ENCODE results near the gene KLB. TPM values are rescaled to one million over a fixed set of nuclear protein-coding genes. Genes with fewer than 3 reads are reported as not detected.
"Not testable (repeated sequence)": the region's sequence is repeated elsewhere in the genome, so short reads cannot be mapped to it uniquely, and the experiment has no call there.

The KLB gene
- total RNA-seq, 1 donor from 2014 or later: not detected

DNA sequence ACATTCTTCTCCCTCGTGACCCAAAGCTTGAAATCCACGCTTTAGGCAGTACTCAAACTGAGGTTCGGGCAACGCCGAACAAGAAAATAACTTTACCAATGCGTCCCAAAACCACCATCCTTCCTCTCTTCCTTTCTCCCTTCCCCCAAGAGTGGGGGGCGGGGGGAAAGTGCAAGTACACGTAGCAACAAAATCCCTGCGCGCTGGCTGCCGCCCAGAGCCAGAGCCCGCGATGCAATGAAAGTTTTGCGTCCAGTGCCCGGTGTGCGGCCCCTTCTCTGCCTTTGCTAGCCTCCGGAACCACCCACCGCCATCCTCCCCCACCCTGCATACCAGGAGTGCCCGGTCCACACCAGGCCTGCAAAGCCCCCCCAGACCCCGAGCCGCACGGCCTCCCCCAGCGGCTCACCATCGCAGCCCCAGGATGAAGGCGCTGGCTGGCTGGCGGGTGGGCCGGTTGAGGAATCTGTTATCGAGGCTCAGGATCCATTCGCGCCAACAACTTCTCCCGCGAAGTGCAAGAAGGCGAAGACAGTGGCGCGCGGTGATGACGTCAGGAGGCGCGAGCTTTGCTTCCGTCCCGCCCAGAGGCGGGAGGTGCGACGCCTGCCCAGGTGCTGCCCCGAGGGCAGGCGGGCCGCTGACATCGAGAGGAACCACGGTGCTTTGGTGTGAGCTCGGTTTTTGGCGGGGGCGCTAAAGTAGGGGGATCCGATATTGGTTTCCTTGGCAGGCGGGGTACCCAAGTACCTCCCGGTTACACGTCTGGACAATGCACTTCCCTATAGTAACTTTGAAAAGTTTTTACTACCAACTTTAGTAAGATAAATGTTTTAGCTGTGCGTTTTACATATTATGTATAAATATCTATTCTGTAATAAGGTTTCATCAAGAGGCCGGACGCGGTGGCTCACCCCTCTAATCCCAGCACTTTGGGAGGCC lies 40.6 kb upstream of the KLB start, which contains the start of gene RFC1:
Gene RFC1, minus strand, starts transcription at position 533 of the 942 bp plus-strand sequence. Its CDS starts 121 bp downstream, at position 412.
- TF ChIP-seq, protein P1, sequence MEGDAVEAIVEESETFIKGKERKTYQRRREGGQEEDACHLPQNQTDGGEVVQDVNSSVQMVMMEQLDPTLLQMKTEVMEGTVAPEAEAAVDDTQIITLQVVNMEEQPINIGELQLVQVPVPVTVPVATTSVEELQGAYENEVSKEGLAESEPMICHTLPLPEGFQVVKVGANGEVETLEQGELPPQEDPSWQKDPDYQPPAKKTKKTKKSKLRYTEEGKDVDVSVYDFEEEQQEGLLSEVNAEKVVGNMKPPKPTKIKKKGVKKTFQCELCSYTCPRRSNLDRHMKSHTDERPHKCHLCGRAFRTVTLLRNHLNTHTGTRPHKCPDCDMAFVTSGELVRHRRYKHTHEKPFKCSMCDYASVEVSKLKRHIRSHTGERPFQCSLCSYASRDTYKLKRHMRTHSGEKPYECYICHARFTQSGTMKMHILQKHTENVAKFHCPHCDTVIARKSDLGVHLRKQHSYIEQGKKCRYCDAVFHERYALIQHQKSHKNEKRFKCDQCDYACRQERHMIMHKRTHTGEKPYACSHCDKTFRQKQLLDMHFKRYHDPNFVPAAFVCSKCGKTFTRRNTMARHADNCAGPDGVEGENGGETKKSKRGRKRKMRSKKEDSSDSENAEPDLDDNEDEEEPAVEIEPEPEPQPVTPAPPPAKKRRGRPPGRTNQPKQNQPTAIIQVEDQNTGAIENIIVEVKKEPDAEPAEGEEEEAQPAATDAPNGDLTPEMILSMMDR (conservative IDR thresholded peaks at IDR 0.05): no peak
- Mint-ChIP-seq H3K27ac (ENCODE audit: unreplicated experiment) (peak within 1 kb of the TSS; percentile 98), H3K36me3 (ENCODE audit: low read depth) (peaks cover 7% of the 10 kb centered on the region), H3K4me1 (peaks cover 25% of the 10 kb centered on the region), H3K4me3 (peak within 1 kb of the TSS; percentile 97), H3K27me3 (ENCODE audit: low read depth) (peaks cover 17% of the 10 kb centered on the region), H3K9me3 (peaks cover 9% of the 10 kb centered on the region)
- DNase-seq (ENCODE audit: low read depth, low spot score): peak; percentile 83

DNA sequence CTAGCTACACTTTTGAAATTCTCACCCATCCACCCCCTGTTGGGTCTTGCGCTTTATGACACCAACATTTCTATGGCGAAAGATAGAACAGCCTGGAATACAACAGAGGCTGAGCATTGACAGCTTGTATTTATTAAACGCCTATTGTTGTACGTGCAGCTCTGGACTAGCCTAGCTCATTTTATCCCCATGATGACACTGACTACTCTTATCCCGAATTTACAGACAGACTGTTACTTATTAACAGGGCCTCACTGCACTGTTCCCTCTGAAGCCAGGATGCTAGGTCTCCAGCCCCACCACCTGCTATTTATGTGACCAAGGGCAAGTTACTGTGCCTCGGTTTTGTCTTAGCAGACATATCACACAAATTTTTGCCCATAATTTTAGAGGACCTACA lies 39.6 kb upstream of the KLB start:
- peaks cover 17% of the 10 kb centered on the region for H3K27me3 Mint-ChIP-seq (ENCODE audit: low read depth)
- peaks cover 9% of the 10 kb centered on the region for H3K9me3 Mint-ChIP-seq
- TF ChIP-seq, protein P1 (conservative IDR thresholded peaks at IDR 0.05): no peak
- no peak overlapping the region for H3K27ac Mint-ChIP-seq (ENCODE audit: unreplicated experiment)
- H3K36me3 Mint-ChIP-seq (ENCODE audit: low read depth): peaks cover 9% of the 10 kb centered on the region
- no peak for DNase-seq (ENCODE audit: low read depth, low spot score)
- H3K4me3 Mint-ChIP-seq: peak overlapping the region; percentile 97
- H3K4me1 Mint-ChIP-seq: peaks cover 24% of the 10 kb centered on the region

DNA sequence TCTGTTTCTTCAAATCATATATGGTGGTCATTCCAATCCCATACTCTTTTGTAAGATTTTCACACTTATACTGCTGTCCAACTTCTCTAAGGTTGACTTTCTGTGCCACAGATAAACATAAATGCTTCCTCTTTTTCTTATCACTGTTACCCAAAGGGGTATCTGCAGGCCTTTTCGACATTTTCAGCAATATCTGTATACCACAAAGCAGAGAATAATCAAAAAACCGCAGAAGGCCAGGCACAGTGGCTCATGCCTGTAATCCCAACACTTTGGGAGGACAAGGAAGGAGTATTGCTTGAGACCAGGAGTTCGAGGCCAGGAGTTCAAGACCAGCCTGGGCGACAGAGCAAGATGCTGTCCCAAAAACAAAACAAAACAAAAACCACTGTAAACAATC lies 37.4 kb upstream of the KLB start:
- peaks cover 14% of the 10 kb centered on the region for H3K36me3 Mint-ChIP-seq (ENCODE audit: low read depth)
- H3K4me3 Mint-ChIP-seq: no peak overlapping the region
- peaks cover 19% of the 10 kb centered on the region for H3K27me3 Mint-ChIP-seq (ENCODE audit: low read depth)
- H3K27ac Mint-ChIP-seq (ENCODE audit: unreplicated experiment): no peak overlapping the region
- peaks cover 13% of the 10 kb centered on the region for H3K4me1 Mint-ChIP-seq
- DNase-seq (ENCODE audit: low read depth, low spot score): no peak
- peaks cover 9% of the 10 kb centered on the region for H3K9me3 Mint-ChIP-seq
- TF ChIP-seq, protein P1 (conservative IDR thresholded peaks at IDR 0.05): no peak

DNA sequence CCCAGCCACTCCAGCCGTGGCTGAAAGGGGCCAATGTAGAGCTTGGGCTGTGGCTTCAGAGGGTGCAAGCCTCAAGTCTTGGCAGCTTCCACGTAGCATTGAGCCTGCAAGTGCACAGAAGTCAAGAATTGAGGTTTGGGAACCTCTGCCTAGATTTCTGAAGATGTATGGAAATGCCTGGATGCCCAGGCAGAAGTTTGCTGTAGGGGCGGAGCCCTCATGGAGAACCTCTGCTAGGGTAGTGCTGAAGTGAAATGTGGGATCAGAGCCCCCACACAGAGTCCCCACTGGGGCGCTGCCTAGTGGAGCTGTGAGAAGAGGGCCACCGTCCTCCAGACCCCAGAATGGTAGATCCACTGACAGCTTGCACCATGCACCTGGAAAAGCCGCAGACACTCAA lies 35.5 kb upstream of the KLB start:
- DNase-seq (ENCODE audit: low read depth, low spot score); H3K27ac Mint-ChIP-seq (ENCODE audit: unreplicated experiment); H3K4me1 Mint-ChIP-seq; H3K4me3 Mint-ChIP-seq: not testable (repeated sequence)
- peaks cover 13% of the 10 kb centered on the region for H3K9me3 Mint-ChIP-seq
- H3K27me3 Mint-ChIP-seq (ENCODE audit: low read depth): peaks cover 31% of the 10 kb centered on the region
- peaks cover 14% of the 10 kb centered on the region for H3K36me3 Mint-ChIP-seq (ENCODE audit: low read depth)

DNA sequence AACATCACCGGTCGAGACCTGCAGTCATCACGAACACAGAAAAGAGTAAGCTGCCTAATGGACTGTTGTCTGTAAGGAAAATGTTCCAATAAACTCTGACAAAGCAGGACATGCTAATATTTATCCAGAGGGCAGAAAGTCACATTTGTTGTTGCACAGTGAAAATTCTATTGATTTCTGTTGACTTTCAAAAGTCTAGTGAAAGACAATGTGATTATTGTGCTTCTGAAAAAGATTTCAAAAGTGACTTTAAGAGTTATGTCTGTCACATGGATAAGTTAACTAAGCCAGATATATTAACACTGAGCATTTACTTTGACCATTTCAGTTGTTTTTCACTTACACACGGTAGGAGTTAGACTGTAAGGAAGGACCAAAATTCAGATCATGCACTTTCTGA lies 31.3 kb upstream of the KLB start:
- H3K27ac Mint-ChIP-seq (ENCODE audit: unreplicated experiment): no peak overlapping the region
- no peak overlapping the region for H3K4me3 Mint-ChIP-seq
- H3K9me3 Mint-ChIP-seq: peaks cover 10% of the 10 kb centered on the region
- DNase-seq (ENCODE audit: low read depth, low spot score): no peak
- H3K4me1 Mint-ChIP-seq: no peaks in the 10 kb centered on the region
- peaks cover 16% of the 10 kb centered on the region for H3K36me3 Mint-ChIP-seq (ENCODE audit: low read depth)
- peaks cover 53% of the 10 kb centered on the region for H3K27me3 Mint-ChIP-seq (ENCODE audit: low read depth)
- TF ChIP-seq, protein P1 (conservative IDR thresholded peaks at IDR 0.05): no peak

DNA sequence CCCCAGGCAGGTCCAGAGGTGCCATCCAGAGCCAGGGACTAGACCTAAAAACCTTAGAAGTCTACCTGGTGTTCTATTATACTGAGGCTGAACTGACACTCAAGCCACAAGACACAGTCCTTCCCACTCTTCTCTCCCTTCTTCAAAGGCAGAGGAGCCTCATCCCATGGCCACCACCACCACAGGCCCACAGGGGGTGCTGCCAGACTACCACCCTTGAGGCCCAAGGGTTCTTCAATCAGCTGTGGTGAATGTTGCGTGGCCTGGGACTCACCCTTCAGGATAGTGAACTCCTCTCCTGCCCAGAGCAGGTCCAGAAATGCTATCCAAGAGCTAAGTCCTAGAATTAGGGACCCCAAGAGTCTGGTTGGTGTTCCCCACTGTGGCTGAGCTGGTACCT lies 23.0 kb upstream of the KLB start:
- H3K9me3 Mint-ChIP-seq: peaks cover 5% of the 10 kb centered on the region
- no peaks in the 10 kb centered on the region for H3K4me1 Mint-ChIP-seq
- no peak overlapping the region for H3K27ac Mint-ChIP-seq (ENCODE audit: unreplicated experiment)
- H3K36me3 Mint-ChIP-seq (ENCODE audit: low read depth): peaks cover 6% of the 10 kb centered on the region
- H3K4me3 Mint-ChIP-seq: no peak overlapping the region
- DNase-seq (ENCODE audit: low read depth, low spot score): no peak
- peaks cover 41% of the 10 kb centered on the region for H3K27me3 Mint-ChIP-seq (ENCODE audit: low read depth)
- TF ChIP-seq, protein P1 (conservative IDR thresholded peaks at IDR 0.05): no peak
